CD4-positive, alpha-beta T cell treated with Interleukin-17A for 4 hours (primary cell): ENCODE measurements around the gene ZSWIM7.

Experiments used
- DNase-seq: peaks from one replicate; pipeline ENCODE4 v3.0.0-alpha.2; 2020; ENCODE audit warnings: mixed read lengths

The ZSWIM7 gene, protein sequence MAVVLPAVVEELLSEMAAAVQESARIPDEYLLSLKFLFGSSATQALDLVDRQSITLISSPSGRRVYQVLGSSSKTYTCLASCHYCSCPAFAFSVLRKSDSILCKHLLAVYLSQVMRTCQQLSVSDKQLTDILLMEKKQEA

DNA sequence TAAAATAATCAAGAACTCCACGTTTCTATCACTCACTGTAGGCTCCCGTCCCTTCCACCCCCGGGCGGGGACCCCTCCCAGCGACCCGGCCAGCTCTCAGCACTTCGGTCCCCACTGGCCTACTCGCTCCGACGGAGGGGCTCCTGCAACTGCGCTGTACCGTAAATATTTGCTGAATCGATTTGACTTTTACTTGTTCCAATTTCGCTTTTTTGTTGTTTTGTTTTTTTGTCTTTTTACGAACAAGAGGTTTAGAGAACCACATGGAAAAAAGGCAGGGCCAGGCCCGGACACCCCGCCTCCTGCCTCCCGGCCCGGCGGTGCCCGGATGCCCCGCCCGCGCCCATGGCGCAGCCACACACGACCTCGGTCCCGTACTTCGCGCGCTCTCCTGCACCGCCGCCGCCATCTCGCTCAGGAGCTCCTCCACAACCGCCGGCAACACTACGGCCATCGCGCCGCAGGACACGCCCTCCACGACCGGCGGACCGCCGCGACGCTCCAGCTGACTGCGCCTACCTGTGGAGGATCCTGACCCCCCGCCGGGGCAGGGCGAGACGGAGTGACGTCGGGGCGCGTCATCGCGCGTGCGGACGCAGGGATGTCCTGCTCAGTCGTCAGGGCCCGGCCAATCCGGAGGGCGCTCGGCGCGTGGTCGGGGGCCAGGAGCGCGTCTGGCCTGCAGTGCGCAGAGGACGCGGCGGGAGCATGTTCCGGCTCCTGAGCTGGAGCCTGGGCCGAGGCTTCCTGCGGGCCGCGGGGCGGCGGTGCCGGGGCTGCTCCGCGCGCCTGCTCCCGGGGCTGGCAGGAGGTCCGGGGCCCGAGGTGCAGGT lies at the start of gene ZSWIM7, which contains the start of gene TTC19:
TSS of gene ZSWIM7 (minus strand) at position 564 of the 833 bp plus-strand sequence. CDS start at position 454, 110 bp downstream.
TSS of gene TTC19 (plus strand) at position 684 of the 833 bp plus-strand sequence. CDS start at position 709, 25 bp downstream.
- peak; percentile 95 for DNase-seq

DNA sequence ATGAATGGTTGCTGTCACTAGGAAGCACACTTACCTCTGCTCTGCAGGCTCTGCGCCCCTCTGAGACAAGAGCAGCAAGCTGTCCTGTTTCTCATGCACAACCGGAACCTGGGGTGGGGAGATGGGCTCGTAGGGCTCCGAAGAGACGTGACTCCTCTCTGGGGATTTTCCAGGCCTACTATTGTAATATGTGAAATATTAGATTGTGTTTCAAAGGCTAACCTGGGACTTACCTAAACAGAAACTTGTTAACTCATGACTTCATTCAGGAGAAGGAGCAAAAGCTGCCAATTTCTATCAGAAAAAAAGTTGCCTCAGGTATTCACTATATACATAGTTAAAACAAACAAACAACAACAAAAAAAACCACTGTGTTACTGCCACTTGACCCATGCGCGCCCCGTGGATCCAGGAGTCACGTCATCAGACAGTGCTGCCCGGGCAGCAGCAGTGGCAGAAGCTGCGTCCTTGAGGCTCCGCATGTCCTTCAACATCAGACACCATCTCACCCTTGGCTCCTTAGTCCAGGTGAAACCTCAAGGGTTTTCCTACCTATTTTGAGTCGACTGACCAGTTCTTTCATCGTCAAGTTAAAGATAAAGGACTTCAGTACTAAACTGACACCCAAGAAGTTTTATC lies 49.4 kb upstream of the ZSWIM7 start:
- no peak for DNase-seq

DNA sequence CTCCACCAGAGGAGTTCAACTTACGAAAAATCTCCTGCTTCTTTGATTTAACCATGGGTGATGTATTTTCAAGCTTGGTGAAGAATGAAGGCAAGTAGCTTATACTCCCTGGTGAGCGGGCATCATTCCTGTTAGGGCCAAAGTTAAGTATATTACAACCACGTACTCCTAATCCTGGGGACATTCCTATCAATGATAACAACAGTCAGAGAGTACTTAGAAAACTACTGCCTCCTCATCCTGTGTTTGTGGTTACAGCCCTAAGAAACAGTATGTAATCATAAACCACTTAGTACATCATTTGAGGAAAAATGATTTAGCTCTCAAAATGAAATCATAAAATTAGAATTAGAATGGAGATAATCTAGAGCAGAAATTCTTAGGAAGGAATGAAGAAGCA lies 47.5 kb upstream of the ZSWIM7 start:
- no peak for DNase-seq

DNA sequence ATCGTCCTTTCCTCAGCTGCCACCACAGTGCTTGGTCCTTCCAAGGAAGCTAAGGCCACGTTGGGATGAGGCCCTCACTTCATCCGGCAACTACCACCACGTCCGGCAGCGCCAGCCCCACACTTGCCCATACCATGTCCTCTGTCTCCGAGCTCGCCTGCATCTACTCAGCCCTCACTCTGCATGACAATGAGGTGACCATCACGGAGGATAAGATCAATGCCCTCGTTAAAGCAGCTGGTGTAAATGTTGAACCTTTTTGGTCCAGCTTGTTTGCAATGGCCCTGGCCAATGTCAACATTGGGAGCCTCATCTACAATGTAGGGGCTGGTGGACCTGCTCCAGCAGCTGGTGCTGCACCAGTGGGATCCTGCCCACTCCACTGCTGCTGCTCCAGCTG lies 45.0 kb upstream of the ZSWIM7 start:
- DNase-seq: no peak

DNA sequence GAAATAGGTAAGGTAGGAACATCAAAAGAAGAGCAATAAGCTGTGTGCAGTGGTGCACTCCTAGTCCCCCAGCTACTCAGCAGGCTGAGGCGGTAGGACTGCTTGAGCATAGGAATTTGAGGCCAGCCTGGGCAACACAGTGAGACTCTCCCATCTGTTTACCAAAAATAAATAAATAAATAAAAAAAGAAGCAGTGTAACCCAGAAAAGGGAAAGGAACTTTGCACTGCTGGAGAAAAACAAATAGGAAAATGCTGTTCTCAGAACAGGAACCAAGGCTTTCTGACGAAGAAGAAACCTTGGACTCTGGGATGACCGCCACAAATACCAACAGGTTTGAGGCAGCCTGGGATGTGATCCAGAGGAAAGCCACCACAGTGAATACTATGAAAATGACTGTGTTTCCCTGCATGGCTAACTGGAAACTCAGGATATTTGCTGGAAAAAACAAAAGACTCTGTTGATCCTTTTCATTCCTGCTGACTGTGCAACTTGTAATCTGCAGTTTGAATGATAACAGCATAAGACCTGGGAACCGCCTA lies 41.3 kb upstream of the ZSWIM7 start:
- DNase-seq: no peak

DNA sequence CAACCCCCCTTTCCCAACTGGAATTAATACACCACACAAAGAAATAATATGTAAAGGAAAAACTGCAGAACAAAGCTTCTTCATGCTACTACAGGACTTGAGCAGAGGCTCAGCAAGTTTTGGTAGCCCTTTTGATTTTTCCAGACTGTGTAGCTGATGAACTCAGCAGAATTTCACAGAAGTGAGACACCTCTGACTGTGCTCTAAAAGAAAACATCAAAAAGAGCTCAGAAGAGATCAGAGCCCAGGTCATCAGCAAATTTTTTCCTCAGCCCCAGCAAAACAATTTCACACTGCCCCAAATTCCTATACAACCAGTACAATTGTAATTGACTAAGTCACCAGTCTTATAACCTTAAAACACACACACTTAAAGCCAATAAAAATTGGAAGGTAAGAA lies 38.1 kb upstream of the ZSWIM7 start:
- DNase-seq: no peak

DNA sequence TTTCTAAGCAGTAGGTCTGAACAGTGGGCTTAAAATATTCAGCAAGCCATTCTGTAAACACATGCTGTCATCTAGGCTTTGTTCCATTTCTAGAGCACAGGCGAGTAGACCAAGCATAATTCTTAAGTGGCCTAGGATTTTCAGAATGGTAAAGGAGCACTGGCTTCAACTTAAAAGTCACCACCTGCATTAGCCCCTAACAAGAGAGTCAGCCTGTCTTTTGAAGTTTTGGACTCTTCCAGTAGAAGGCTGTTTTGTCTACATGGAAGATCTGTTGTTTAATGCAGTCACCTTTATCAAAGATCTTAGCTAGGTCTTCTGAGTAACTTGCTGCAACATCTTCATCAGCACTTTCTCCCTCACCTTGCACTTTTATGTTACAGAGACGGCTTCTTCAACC lies 36.8 kb upstream of the ZSWIM7 start:
- no peak for DNase-seq

DNA sequence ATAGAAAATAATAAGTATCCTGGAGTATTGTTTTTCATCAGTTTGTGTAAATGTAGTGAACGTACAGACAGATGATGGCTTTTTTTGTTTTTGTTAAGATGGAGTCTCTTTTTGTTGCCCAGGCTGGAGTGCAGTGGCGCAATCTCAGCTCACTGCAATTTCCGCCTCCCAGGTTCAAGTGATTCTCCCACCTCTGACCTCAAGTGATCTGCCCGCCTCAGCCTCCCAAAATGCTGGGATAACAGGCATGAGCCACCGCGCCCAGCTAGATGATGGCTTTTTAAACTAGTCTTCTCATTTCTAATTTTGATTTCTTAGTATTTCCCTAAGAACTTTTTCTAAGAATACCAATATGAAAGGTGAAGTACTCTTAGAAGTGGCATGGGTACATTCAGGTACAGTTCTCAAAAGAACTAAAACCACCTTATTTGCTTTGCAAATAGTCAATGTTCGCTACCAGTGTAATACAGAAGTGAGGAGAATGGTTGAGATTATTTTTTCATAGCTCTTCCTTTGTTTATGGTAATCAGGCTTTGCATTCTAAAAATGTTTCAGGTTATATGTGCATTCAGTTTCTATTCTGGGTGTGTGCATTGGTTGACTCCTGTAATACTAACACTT lies 34.3 kb upstream of the ZSWIM7 start:
- no peak for DNase-seq

DNA sequence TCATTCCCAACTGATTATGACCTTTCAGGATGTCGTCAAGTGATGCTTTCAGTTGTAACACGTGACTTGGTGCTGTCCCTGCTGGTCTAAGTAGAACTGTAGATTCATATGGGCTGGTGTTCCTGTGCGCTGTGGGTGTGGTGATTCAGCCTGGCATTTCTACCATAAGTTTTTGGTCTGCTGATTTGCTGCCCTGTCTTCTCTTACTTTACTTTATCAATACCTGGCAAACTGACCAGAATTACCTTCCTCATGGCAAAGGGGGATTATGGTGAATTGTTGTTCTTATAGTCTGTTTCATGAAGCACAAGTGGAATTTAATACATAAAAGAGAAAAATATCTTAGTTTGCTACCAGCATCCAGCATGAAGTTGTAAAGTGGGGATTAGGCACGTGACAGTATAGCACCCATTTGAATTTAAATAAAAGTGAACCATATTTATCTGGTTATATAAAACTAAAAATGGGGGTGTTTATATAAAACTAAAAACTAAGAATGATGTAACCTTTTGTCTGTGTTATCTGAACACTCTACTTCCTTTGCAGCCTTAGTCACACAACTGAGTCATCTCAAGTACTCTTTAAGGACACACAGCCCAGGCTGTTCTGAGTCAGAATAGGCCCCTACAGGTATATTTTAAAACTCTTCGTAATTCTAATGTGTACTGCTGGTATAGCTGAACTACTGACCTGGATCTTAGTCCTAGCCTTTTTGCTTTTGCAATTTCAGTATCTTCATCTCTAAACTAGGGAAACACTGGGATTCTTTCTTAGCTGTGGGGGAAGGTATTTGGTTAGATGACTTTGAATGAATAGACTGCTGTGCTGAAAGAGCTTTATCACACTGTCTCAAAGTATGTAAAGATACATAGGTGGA lies 28.4 kb upstream of the ZSWIM7 start:
- peak; percentile 51 for DNase-seq

DNA sequence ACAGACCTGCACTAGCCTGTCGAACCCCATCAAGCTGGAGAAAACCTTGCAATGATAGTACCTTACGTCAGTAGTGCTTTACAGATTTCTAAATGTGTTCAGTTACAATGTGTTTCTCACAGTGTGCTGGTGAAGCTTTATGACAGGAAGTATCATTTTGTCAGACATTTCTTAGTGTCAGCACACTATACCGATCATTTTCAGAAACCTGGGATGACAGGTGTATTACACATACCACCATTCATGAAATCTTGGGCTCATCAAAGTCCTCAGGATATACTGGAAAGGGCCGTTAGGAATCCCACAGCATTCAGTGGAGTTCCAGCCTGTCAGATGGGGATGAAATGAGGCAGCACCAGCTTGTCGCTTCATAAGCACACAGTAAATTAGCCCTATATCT lies 27.4 kb upstream of the ZSWIM7 start:
- DNase-seq: no peak

DNA sequence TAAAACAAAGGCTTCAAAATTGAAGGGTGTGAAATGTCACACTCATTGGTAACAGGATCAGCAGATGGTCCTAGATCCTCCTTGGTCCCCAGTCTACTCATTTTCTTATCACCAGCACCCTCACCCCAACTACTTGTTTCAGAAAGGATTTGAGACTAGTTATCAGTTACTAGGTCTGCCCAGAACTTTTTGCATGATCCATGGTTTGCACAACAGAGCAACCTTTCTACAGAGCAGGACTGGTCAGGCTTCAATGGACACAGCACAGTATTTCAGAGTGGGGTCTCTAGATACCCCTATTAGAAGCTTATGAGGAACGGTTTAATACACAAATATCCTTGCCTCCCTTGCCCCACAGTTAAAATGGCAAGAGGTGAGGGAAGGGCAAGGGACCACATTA lies 25.7 kb upstream of the ZSWIM7 start:
- DNase-seq: no peak

DNA sequence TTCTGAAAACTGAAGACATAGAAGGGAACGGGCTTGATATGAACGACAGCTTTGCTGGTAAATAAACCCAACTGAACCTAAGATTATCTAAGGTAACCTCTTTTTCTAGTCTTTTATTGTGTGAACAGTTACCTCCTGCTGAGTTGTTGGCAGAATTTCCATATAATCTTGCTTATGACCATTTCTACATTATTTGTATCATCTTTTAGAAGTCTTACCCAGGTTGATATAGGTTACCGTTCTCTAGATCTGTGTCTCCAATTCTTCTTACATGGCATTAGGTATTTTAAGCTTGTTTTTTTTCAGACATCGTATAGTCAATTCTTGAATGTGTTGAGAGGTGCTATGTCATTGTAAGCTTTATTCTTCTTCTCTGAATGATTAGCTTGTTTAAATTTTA lies 24.4 kb upstream of the ZSWIM7 start:
- DNase-seq: no peak

DNA sequence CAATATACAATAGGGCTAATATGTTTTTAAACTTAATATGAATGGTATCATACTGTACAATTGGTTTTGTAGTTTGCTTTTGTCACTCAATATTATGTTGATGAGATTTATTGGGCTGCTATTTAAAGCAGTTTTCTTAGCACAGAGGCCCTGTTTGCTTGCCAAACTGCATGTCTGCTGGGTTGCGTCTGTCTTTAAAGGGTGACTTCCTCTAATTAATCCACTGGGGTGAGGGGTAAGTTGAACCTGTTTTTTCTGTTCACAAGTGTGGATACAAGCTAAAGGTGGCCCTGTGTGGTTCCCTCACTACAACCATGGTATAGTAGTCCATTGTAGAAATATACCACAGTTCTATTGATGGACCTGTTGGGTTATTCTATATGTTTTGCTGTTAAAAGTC lies 19.8 kb upstream of the ZSWIM7 start:
- no peak for DNase-seq

DNA sequence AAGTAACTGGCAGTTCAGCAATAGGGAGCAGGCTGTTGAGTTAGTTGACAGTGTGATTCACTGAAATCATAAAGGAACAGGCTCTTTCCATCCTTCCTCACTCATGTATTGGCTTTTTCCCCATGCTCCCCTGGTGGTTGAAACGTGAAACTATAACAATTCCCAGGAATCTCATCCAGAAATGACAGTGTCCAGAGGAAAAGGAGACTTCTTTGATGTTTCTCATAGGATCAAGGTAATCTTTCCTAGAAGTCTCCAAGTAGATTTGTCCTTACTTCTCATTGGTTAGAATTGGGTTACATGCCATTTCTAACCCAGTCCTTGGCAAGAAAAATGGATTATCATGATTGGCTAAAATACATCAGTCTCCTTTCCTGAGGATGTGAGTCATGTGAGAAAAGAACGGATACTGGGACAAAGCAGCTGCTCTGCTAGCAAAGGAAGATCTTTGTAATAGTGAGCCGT lies 14.5 kb upstream of the ZSWIM7 start:
- DNase-seq: no peak

DNA sequence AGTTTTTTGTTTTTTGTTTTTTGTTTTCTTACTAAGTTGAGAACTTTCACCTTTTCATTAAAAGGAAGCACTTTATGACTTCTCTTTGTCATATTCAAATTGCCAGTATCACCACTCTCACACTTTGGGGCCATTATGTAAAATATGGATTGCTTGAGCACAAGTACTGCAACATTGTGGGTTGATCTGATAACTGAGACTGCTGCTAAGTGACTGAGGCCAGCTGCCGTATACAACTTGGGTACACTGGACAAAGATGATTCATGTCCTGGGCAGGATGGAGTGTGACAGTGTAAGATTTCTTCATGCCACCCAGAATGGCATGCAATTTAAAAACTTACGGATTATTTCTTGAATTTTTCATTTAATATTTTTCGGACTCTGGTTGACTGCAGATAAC lies 7.9 kb upstream of the ZSWIM7 start:
- no peak for DNase-seq

DNA sequence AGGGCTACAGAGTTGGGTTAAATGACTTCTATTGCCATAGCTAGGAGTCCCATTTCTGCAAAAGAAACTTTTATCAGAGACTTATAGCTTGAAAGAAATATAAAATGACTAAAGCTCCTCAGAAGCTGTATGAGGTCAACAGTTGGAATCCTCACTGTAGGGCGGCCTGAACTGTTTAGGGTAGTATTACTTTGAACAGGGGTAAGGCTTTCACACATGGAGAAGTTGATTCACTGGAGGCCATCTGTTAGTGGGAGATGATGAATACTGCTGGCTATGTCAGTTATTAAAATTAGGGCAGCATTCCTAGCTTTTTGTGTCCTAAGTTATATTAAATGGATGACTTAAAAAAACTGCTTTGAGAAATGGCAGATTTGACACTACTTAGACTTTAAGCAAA lies 6.1 kb upstream of the ZSWIM7 start:
- no peak for DNase-seq

DNA sequence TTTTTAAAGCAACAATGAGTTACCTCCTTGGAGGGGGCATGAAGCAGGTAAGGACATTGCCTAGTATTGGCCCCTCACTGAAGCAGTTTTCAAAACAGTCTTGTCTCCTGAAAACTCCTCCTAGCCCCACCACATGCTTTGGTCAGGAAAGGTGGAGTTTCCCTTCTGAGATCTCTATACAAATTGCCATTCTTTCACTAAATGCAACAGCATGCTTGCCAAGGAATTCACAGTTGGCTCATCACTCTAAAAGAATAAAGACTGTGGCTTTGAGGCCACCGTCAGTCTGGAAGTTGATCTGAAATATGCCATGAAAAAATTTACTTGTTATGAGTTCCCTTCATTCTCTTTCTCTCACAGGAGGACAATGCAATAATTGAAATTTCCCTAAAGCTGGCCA lies 4.3 kb upstream of the ZSWIM7 start:
- DNase-seq: no peak

DNA sequence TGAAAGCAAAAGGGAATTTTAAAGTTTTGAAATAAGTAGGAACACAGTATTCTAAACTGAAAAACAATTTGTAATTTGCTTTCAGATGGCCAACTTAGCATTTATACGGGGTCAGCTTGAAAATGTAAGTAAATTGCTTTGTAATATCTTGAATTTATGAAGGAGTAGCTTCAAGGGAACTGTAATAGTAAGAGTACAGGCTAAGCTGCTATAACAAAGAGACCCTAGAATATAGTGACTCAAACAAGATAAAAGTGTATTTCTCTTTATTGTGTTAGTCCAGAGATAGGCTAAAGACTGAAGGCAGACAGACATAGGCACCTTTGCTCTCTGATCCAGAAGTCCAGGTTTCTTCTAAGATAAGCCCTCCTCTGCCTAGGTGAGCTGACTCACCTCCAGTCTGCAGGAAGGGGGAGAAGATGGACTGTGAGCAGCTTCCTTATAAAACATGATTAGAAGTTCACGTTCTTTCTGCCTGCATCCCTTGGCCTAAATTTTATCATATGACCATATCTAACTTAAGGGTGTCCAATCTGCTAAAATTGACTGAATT lies 3.3 kb upstream of the ZSWIM7 start:
- no peak for DNase-seq

DNA sequence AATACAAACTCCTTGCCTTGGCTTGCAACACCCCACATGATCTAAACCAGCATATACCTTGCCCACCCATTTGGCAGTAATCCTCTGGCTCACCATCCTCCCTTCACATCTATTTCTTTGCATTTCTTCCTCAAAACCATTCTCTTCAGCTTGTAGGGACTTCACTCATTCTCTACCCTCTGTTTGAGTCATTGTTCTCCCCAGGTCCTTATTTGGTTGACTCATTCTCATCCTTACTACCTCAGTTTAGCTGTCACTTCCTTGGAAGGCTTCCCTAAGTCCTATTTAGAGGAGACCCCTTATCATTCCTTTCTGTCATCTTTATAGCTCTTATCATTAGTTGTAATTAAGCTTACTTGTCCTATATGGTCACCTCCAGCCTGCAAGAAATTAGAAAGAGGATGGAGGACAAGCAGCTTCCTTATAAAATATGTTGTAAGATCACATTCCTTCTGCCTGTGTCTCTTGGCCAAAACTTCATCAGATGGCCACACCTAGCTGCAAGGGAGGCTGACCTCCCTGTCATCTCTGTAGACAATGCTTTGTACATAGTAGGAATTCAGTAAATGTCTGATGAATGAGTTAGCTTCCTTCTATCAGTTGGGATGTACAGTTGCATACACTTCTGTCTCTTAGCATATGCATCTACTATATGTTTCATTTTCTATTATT lies 1.9 kb upstream of the ZSWIM7 start:
- DNase-seq: no peak

DNA sequence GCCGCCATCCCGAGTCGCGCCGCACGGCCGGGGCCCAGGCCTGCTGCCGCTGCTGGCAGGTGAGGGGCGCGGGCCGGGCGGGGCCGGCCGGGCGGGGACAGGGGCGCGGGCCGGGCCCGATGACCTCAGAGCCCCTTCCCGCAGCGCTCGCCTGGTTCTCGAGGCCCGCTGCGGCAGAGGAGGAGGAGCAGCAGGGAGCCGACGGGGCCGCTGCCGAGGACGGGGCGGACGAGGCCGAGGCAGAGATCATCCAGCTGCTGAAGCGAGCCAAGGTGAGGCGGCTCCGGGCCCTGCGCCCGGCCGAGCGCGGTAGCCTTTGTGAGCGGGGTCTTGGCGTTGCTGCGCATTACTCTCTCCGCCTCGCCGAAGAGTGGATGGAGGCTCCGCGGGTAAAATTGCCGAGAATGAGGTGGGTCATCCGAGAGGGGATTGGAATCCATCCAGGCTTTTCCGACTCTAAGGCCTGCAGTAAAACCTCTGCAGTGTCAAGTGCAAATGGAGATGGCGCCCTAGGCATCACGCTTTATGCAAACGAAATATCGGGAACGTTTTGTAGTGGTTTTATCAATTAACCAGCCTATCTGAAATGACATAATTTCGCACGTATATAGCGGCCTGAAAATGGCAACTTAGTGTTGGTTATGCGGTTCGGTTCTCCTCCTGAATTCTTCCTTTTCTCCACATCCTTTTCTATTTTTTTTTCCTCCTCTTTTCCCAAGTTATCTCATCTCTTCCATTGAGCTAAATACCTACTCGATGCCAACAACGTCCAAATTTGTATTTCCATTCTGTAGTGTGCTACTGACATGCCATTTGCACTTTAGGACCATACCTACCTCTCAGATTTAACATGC lies 697 bp upstream of the ZSWIM7 start:
- DNase-seq: no peak
